Motor neuron (in vitro differentiated cells): ENCODE data around the gene TMCC1. TPM values are rescaled to one million over a fixed set of nuclear protein-coding genes. Genes with fewer than 3 reads are reported as not detected.
A peak's percentile ranks its signal among the peaks of the same experiment; 100 is the strongest.
"Not testable (repeated sequence)": the region's sequence is repeated elsewhere in the genome, so short reads cannot be mapped to it uniquely, and the experiment has no call there.

Experiments
- ATAC-seq, 8 experiments: fragments of 200-7000 bp; cut with Tn5 transposase; replicated peaks in 6 of 8; 2 replicates each; pipeline ENCODE4 v1.8.0; 2021; ENCODE audit warnings: mild to moderate bottlenecking in 8 of 8, moderate library complexity in 8 of 8
- H3K27ac ChIP-seq, 2 donors: fragments of 250-450 bp; sonication (Bioruptor Pico); 2 replicates each; pipeline ENCODE4 v1.9.0; 2021; ENCODE audit warnings: antibody characterized with exemption in 2 of 2, mild to moderate bottlenecking in 2 of 2, moderate library complexity in 1 of 2
- H3K4me1 ChIP-seq, 2 donors: fragments of 250-450 bp; sonication (Bioruptor Pico); replicated peaks in 1 of 2; 2 replicates each; pipeline ENCODE4 v1.6.1; 2021; ENCODE audit warnings: antibody characterized with exemption in 2 of 2, mild to moderate bottlenecking in 2 of 2, moderate library complexity in 1 of 2
- H3K4me3 ChIP-seq, 5 donors: fragments of 250-450 bp; sonication (Bioruptor Pico); 2 replicates each; pipeline ENCODE4 v1.9.0; 2021; ENCODE audit warnings: antibody characterized with exemption in 5 of 5, mild to moderate bottlenecking in 5 of 5, moderate library complexity in 4 of 5
- whole genome bisulfite sequencing, 10 experiments: fragments of 450-650 bp; shearing (Covaris generic); methylation state at CpG; one replicate each; pipeline ENCODE4 v1.0.0; 2022; 5-methylcytosine and 5-hydroxymethylcytosine counted together
- in situ Hi-C, 9 experiments: fragments of 400-800 bp; cut with MboI; loops; one replicate each; pipeline ENCODE4 v1.15.0; 2021; ENCODE audit warnings: low sequenced_read_pairs in 9 of 9, low pct_unique_long_range_greater_than_20kb in 2 of 9; ENCODE audit not compliant: unreplicated experiment in 9 of 9
- total RNA-seq, 8 experiments: library from RNA; unstranded; fragments of 300-600 nt; gene quantifications; 2 replicates each; pipeline versions ENCODE4 v1.2.3 to v1.2.4, GENCODE V29; 2022

Gene TMCC1
- total RNA-seq, 8 experiments from 2014 or later = 20.0 to 53.2 (median 33.8) TPM

- 90 to 100% (median 100%) methylated on average over 1 to 2 of the region's 12 CpGs; no CpG with 5 or more reads in 7 of the 10 experiments for WGBS, 10 experiments
- in situ Hi-C loops = loop anchor here in 1 of 9 experiments (25.0 kb wide), 1 partner anchor 130 kb away; no protein-coding TSS in a partner anchor
- Histone ChIP-seq H3K4me3 (no peak overlapping the region), H3K4me1 (peaks cover 23 to 27% of the 10 kb centered on the region in 2 donors), H3K27ac (no peak overlapping the region)
- ATAC-seq = no peak
These were observed 275.9 kb downstream of the TMCC1 start for GRCh38 chr3:129617381-129618185.

- in situ Hi-C loops = loop anchor here in 1 of 9 experiments (25.0 kb wide), 1 partner anchor 129 kb away; no protein-coding TSS in a partner anchor
- no peak overlapping the region for H3K4me3 ChIP-seq
- no peak overlapping the region for H3K27ac ChIP-seq
- peaks cover 23 to 31% of the 10 kb centered on the region in 2 donors for H3K4me1 ChIP-seq
- WGBS, 10 experiments = 76 to 100% (median 90%) methylated on average over 1 to 4 of the region's 5 CpGs; no CpG with 5 or more reads in 7 of the 10 experiments
- ATAC-seq = no peak
These were observed 276.8 kb downstream of the TMCC1 start for GRCh38 chr3:129616713-129617112.

- H3K4me3 ChIP-seq = no peak overlapping the region
- 0 to 76% (median 63%) methylated on average over 1 to 5 of the region's 8 CpGs; no CpG with 5 or more reads in 4 of the 10 experiments for WGBS, 10 experiments
- H3K4me1 ChIP-seq = peaks cover 19 to 29% of the 10 kb centered on the region in 2 donors
- ATAC-seq = no peak
- in situ Hi-C loops = loop anchor here in 1 of 9 experiments (25.0 kb wide), 1 partner anchor 129 kb away; no protein-coding TSS in a partner anchor
- no peak overlapping the region for H3K27ac ChIP-seq
These were observed 277.2 kb downstream of the TMCC1 start for GRCh38 chr3:129616291-129616690.

GRCh38 chr3:129615751-129616281, 277.7 kb downstream of the TMCC1 start:
- in situ Hi-C loops = loop anchor here in 1 of 9 experiments (25.0 kb wide), 1 partner anchor 129 kb away; no protein-coding TSS in a partner anchor
- no peak for ATAC-seq
- 82 to 100% (median 100%) methylated on average over 1 to 4 of the region's 8 CpGs; no CpG with 5 or more reads in 5 of the 10 experiments for WGBS, 10 experiments
- H3K4me1 ChIP-seq = peaks cover 15 to 26% of the 10 kb centered on the region in 2 donors
- H3K4me3 ChIP-seq = no peak overlapping the region
- no peak overlapping the region for H3K27ac ChIP-seq

GRCh38 chr3:129614927-129615363, 278.6 kb downstream of the TMCC1 start:
- Histone ChIP-seq H3K4me1 (peaks cover 10 to 30% of the 10 kb centered on the region in 2 donors), H3K4me3 (no peak overlapping the region), H3K27ac (no peak overlapping the region)
- 25 to 87% (median 38%) methylated on average over 2 to 5 of the region's 5 CpGs; no CpG with 5 or more reads in 7 of the 10 experiments for WGBS, 10 experiments
- ATAC-seq = peak in 2 of 8 experiments; percentile 8 to 14
- in situ Hi-C loops = loop anchor here in 1 of 9 experiments (25.0 kb wide), 1 partner anchor 128 kb away; no protein-coding TSS in a partner anchor

GRCh38 chr3:129614435-129614834, 279.1 kb downstream of the TMCC1 start:
- in situ Hi-C loops = loop anchor here in 1 of 9 experiments (25.0 kb wide), 1 partner anchor 127 kb away; no protein-coding TSS in a partner anchor
- Histone ChIP-seq H3K4me1 (peaks cover 10 to 30% of the 10 kb centered on the region in 2 donors), H3K4me3 (no peak overlapping the region), H3K27ac (no peak overlapping the region)
- no peak for ATAC-seq
- 89 to 100% (median 100%) methylated on average over 1 to 6 of the region's 9 CpGs; no CpG with 5 or more reads in 5 of the 10 experiments for WGBS, 10 experiments

GRCh38 chr3:129613367-129613740, 280.2 kb downstream of the TMCC1 start:
- no peak for ATAC-seq
- peaks cover 0 to 22% of the 10 kb centered on the region in 2 donors for H3K4me1 ChIP-seq
- WGBS, 10 experiments = 100% methylated on average over 1 of the region's 3 CpGs; no CpG with 5 or more reads in 7 of the 10 experiments
- in situ Hi-C loops = loop anchor here in 1 of 9 experiments (25.0 kb wide), 1 partner anchor 126 kb away; no protein-coding TSS in a partner anchor
- H3K4me3 ChIP-seq = no peak overlapping the region
- H3K27ac ChIP-seq = no peak overlapping the region

- peaks cover 0 to 21% of the 10 kb centered on the region in 2 donors for H3K4me1 ChIP-seq
- no peak overlapping the region for H3K27ac ChIP-seq
- peak in 6 of 8 experiments; percentile 1 to 80 (median 40) for ATAC-seq
- 7 to 100% (median 86%) methylated on average over 1 to 5 of the region's 16 CpGs; no CpG with 5 or more reads in 7 of the 10 experiments for WGBS, 10 experiments
- in situ Hi-C loops = loop anchor here in 1 of 9 experiments (25.0 kb wide), 1 partner anchor 125 kb away; no protein-coding TSS in a partner anchor
- no peak overlapping the region for H3K4me3 ChIP-seq
These were observed 280.8 kb downstream of the TMCC1 start for GRCh38 chr3:129612534-129613366.

- in situ Hi-C loops = loop anchor here in 1 of 9 experiments (25.0 kb wide), 1 partner anchor 125 kb away; no protein-coding TSS in a partner anchor
- WGBS, 10 experiments = 0 to 54% (median 19%) methylated on average over 1 to 15 of the region's 25 CpGs; no CpG with 5 or more reads in 4 of the 10 experiments
- no peak overlapping the region for H3K27ac ChIP-seq
- peak; percentile 60 to 87 (median 70) for ATAC-seq
- H3K4me3 ChIP-seq = no peak overlapping the region
- peaks cover 0 to 21% of the 10 kb centered on the region in 2 donors for H3K4me1 ChIP-seq
These were observed 281.5 kb downstream of the TMCC1 start for GRCh38 chr3:129611812-129612533.

- Histone ChIP-seq H3K4me3 (no peak overlapping the region), H3K4me1 (peaks cover 0 to 21% of the 10 kb centered on the region in 2 donors), H3K27ac (no peak overlapping the region)
- ATAC-seq = no peak
- in situ Hi-C loops = loop anchor here in 1 of 9 experiments (25.0 kb wide), 1 partner anchor 124 kb away; no protein-coding TSS in a partner anchor
- WGBS, 10 experiments = 60 to 100% (median 90%) methylated on average over 1 to 7 of the region's 9 CpGs; no CpG with 5 or more reads in 4 of the 10 experiments
These were observed 282.1 kb downstream of the TMCC1 start for GRCh38 chr3:129611446-129611800.

- in situ Hi-C loops = loop anchor here in 1 of 9 experiments (25.0 kb wide), 1 partner anchor 124 kb away; no protein-coding TSS in a partner anchor
- not testable (repeated sequence) for H3K4me3 ChIP-seq, ATAC-seq, H3K27ac ChIP-seq
- WGBS, 10 experiments = 100% methylated on average over 1 to 2 of the region's 11 CpGs; no CpG with 5 or more reads in 7 of the 10 experiments
- peaks cover 0 to 21% of the 10 kb centered on the region in 2 donors for H3K4me1 ChIP-seq
These were observed 282.6 kb downstream of the TMCC1 start for GRCh38 chr3:129610794-129611445.
